Body of pancreas (tissue), 4 donors: Measurements from ENCODE around the gene PRKD1. TPM values are rescaled to one million over a fixed set of nuclear protein-coding genes. Genes with fewer than 3 reads are reported as not detected.

ENCODE experiments used
- ATAC-seq: fragments of 150-250 bp; one replicate; pipeline ENCODE4 v1.9.1; 2016
- DNase-seq, 4 donors: peaks; one replicate each; pipeline ENCODE4 v3.0.0-alpha.2; 2019
- H3K27ac ChIP-seq, 4 donors: fragments of 200-600 bp; sonication (generic); 1 replicate in 3 of 4; 2 replicates in 1 of 4; pipeline versions ENCODE4 v1.5.1 to v1.6.1; 2016 to 2019; ENCODE audit warnings: mild to moderate bottlenecking in 1 of 4, mixed read lengths in 1 of 4, moderate library complexity in 1 of 4
- H3K27me3 ChIP-seq, 2 donors: fragments of 200-600 bp; sonication (generic); one replicate each; pipeline ENCODE4 v1.6.0; 2016; ENCODE audit warnings: mild to moderate bottlenecking in 1 of 2
- H3K36me3 ChIP-seq, 2 donors: fragments of 200-600 bp; sonication (generic); replicated peaks in 1 of 2; 2 replicates each; pipeline ENCODE4 v1.5.1; 2016; ENCODE audit warnings: low read depth in 2 of 2; ENCODE audit not compliant: insufficient read depth in 1 of 2
- H3K4me1 ChIP-seq: fragments of 200-600 bp; sonication (generic); one replicate; pipeline ENCODE4 v1.6.0; 2016
- H3K4me3 ChIP-seq, 2 donors: fragments of 200-600 bp; sonication (generic); 1 replicate in 1 of 2; 2 replicates in 1 of 2; pipeline ENCODE4 v1.5.1; 2016 to 2019
- H3K9me3 ChIP-seq, 3 donors: fragments of 200-600 bp; sonication (generic); 1 replicate in 2 of 3; 2 replicates in 1 of 3; pipeline ENCODE4 v1.5.1; 2016
- CTCF ChIP-seq, 7 experiments: fragments of 450-650 bp in 4 of 7; fragments of 200-600 bp in 3 of 7; sonication (generic) in 3 of 7; IDR thresholded peaks; one replicate each; pipeline ENCODE4 v1.5.1; 2016 to 2019; ENCODE audit warnings: antibody characterized with exemption in 7 of 7
- POLR2A ChIP-seq, 3 donors: fragments of 450-650 bp; IDR thresholded peaks; one replicate each; pipeline ENCODE4 v1.6.1; 2016; ENCODE audit warnings: antibody characterized with exemption in 3 of 3, mild to moderate bottlenecking in 2 of 3
- WGBS, 2 donors: methylation state at CpG; one replicate each; pipeline ENCODE4 v1.1.5; 2017; 5-methylcytosine and 5-hydroxymethylcytosine counted together
- intact Hi-C: fragments of 100-400 bp; cut with DNase I; formaldehyde crosslinking; loops from one replicate; pipeline ENCODE4 v1.15.1; 2023
- total RNA-seq, 2 donors: library from RNA; depleted of rRNA; stranded (reverse); fragments of >200 nt; gene quantifications; one replicate each; pipeline ENCODE4 v1.1.0, GENCODE V29; 2016

The PRKD1 gene
- total RNA-seq, 2 donors from 2014 or later: 5.3 to 14.8 TPM

DNA sequence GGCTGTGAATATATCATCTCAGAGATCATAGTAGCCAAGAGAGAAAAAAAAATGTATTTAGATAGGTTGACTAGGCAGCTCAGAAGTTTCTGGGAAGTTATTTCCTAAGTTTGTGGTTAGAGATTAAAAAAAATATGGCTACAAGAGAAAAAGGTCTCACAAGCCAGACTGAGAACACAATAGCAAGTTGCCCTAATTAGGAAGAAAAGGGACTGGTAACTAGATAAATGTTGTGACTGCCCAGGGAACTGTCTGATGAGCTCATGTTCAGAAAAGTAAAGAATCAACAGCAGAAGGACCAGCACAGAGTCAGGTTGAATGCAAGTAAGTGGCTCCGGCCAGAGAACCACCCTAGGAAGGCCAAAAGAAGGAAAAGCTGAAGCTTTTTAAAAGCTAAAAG lies 256.6 kb downstream of the PRKD1 start:
- no peak for TF ChIP-seq CTCF (IDR thresholded peaks at IDR 0.05)
- TF ChIP-seq POLR2A (IDR thresholded peaks at IDR 0.05): no peak
- Histone ChIP-seq H3K36me3 (no peaks in the 10 kb centered on the region), H3K27ac (no peak overlapping the region), H3K4me3 (no peak overlapping the region), H3K4me1 (peaks cover 4% of the 10 kb centered on the region), H3K27me3 (no peaks in the 10 kb centered on the region), H3K9me3 (no peaks in the 10 kb centered on the region)
- no peak for DNase-seq
- intact Hi-C loops: no loop called here
- 80 to 93% methylated on average over 1 of the region's 1 CpG for WGBS, 2 donors
- no peak for ATAC-seq

- DNase-seq (no peak), ATAC-seq (no peak)
- TF ChIP-seq POLR2A (IDR thresholded peaks at IDR 0.05) (no peak), CTCF (IDR thresholded peaks at IDR 0.05) (no peak)
- intact Hi-C loops: no loop called here
- 90 to 97% methylated on average over 1 of the region's 1 CpG for WGBS, 2 donors
- H3K27ac ChIP-seq: no peak overlapping the region
- no peaks in the 10 kb centered on the region for H3K36me3 ChIP-seq
- H3K27me3 ChIP-seq: no peaks in the 10 kb centered on the region
- H3K4me3 ChIP-seq: no peak overlapping the region
- peaks cover 4% of the 10 kb centered on the region for H3K4me1 ChIP-seq
- no peaks in the 10 kb centered on the region for H3K9me3 ChIP-seq
Observed at GRCh38 chr14:29668201-29668600, 259.4 kb downstream of the PRKD1 start.

GRCh38 chr14:29664515-29664914 lies 263.1 kb downstream of the PRKD1 start:
- Histone ChIP-seq H3K36me3 (no peaks in the 10 kb centered on the region), H3K27ac (no peak overlapping the region), H3K9me3 (no peaks in the 10 kb centered on the region), H3K4me3 (no peak overlapping the region), H3K27me3 (no peaks in the 10 kb centered on the region), H3K4me1 (peaks cover 4% of the 10 kb centered on the region)
- ATAC-seq (no peak), DNase-seq (no peak)
- TF ChIP-seq CTCF (IDR thresholded peaks at IDR 0.05): no peak
- TF ChIP-seq POLR2A (IDR thresholded peaks at IDR 0.05): no peak
- WGBS, 2 donors: 95% methylated on average over 5 of the region's 5 CpGs
- intact Hi-C loops: no loop called here

- intact Hi-C loops: no loop called here
- ATAC-seq (no peak), DNase-seq (no peak)
- peaks cover 3% of the 10 kb centered on the region for H3K4me1 ChIP-seq
- H3K4me3 ChIP-seq: no peak overlapping the region
- no peaks in the 10 kb centered on the region for H3K9me3 ChIP-seq
- no peak overlapping the region for H3K27ac ChIP-seq
- WGBS, 2 donors: 76 to 86% methylated on average over 7 of the region's 7 CpGs
- H3K36me3 ChIP-seq: no peaks in the 10 kb centered on the region
- no peaks in the 10 kb centered on the region for H3K27me3 ChIP-seq
- no peak for TF ChIP-seq POLR2A (IDR thresholded peaks at IDR 0.05)
- no peak for TF ChIP-seq CTCF (IDR thresholded peaks at IDR 0.05)
Observed at GRCh38 chr14:29663281-29663801, 264.3 kb downstream of the PRKD1 start.

DNA sequence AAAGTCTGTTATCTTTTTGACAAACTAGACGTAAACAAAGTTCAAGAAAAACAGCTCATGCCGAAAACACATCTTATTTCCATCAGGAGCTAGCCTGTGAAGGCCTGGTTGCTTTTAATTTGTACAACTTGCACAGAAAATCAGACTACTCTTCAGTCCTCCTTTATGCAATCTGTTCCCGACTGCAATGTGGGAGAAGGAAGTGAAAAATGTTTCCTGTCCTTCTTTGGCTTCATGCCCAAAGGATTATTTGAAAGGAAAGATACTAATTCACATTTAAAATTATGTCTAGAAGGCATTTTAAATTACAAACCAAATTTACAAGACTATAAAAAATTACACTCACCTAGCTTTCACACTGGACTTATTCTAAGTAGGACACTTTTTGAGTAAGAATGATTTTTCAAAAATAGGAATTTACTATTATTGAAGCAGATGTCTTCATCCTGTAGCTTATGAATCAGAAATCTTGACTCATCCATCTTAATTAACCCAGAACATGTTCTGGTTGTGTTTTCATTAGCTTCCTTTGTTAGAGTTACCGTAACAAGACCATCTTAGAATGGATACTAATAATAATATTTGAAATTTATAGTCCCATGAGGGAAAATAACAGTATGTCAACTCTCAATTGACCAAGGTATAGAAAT lies 272.6 kb downstream of the PRKD1 start:
- Histone ChIP-seq H3K9me3 (peaks cover 0 to under 1% (median 0%) of the 10 kb centered on the region in 3 donors), H3K27ac (no peak overlapping the region), H3K4me3 (no peak overlapping the region), H3K27me3 (no peaks in the 10 kb centered on the region), H3K36me3 (no peaks in the 10 kb centered on the region), H3K4me1 (peaks cover 21% of the 10 kb centered on the region)
- no peak for ATAC-seq
- intact Hi-C loops: no loop called here
- TF ChIP-seq CTCF (IDR thresholded peaks at IDR 0.05) (no peak), POLR2A (IDR thresholded peaks at IDR 0.05) (no peak)
- 65 to 69% methylated on average over 4 of the region's 4 CpGs for WGBS, 2 donors
- DNase-seq: no peak
